Activated CD8-positive, alpha-beta memory T cell treated with anti-CD3 and anti-CD28 coated beads, Interleukin-2, amount 10 ng/mL, durations not matched to agents 7 days and 5 days (primary cell): Measurements from ENCODE around the gene ZBTB12. TPM values are rescaled to one million over a fixed set of nuclear protein-coding genes. Genes with fewer than 3 reads are reported as not detected.

Experiments used
- ATAC-seq: fragments of 150-1000 bp; cut with Tn5 transposase; one replicate; pipeline ENCODE4 v1.10.0; 2021; ENCODE audit warnings: moderate library complexity
- CTCF ChIA-PET: fragments of 350-600 bp; sonication (Branson Sonifier 250); formaldehyde crosslinking; loops from one replicate; lab custom pipeline; 2021; ENCODE audit warnings: antibody characterized with exemption; lab: Charles Lee
- DNase-seq: peaks from one replicate; pipeline ENCODE4 v3.0.0-alpha.2; 2020
- H3K27ac Mint-ChIP-seq: one replicate; pipeline ENCODE4 v1.8.0; 2021; ENCODE audit warnings: mild to moderate bottlenecking, mixed read lengths
- H3K27me3 Mint-ChIP-seq: one replicate; pipeline ENCODE4 v1.8.0; 2021; ENCODE audit warnings: mixed read lengths
- H3K36me3 Mint-ChIP-seq: one replicate; pipeline ENCODE4 v1.8.0; 2021; ENCODE audit warnings: mild to moderate bottlenecking, mixed read lengths
- H3K4me1 Mint-ChIP-seq: one replicate; pipeline ENCODE4 v1.8.0; 2021; ENCODE audit warnings: mixed read lengths
- H3K4me3 Mint-ChIP-seq: one replicate; pipeline ENCODE4 v1.8.0; 2021; ENCODE audit warnings: mild to moderate bottlenecking, moderate library complexity, mixed read lengths
- H3K9me3 Mint-ChIP-seq: one replicate; pipeline ENCODE4 v1.8.0; 2022; ENCODE audit warnings: low read depth, mixed read lengths
- total RNA-seq, 2 experiments: library from RNA; stranded (reverse); gene quantifications; one replicate each; pipeline ENCODE4 v1.2.3, GENCODE V29; 2021

The ZBTB12 gene
- total RNA-seq, 2 experiments from 2014 or later, result 1.5 to 3.3 TPM

DNA sequence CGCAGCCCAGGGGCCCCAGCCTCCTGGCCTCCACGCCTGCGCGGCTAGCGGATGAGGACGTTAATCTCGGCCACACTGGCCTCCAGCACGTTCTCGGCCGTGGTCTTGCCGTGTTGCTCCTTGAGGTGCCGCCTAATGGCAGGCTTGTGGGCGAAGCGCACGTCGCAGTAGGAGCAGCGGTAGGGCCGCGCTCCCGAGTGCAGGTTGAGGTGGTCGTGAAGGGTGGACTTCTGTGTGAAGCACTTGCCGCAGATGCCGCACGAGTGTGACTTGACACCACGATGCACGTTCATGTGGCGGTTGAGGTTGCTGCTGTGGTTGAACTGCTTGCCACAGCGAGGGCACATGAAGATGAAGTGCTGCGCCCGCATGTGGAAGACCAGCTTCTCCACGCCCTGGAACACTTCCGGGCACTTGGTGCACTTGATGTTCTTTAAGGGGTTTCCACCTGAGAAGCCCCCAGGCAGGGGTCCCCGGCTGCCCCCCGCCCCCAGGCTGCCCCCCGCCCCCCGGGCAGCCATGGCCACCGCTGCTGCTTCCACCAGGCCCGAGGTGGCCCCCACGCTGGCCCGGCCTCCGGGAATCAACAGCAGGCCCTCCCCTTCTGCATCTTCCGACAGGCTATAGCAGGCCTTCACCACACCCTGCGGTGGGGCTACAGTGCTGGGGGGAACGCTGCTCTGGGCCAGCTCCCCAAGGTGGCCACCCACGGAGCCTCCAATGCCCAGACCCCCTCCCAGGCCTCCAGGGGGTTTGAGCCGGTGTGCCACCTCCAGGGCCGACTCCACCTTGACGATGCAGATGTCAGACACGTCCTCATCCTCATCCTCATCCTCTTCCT is 1.8 kb downstream of the ZBTB12 start:
- CTCF ChIA-PET, result no interaction called here
- Mint-ChIP-seq H3K9me3 (no peaks in the 10 kb centered on the region), H3K27ac (no peak overlapping the region), H3K27me3 (peaks cover 14% of the 10 kb centered on the region), H3K4me3 (no peak overlapping the region), H3K36me3 (peaks cover 1% of the 10 kb centered on the region), H3K4me1 (peaks cover 47% of the 10 kb centered on the region)
- DNase-seq (peak; percentile 50), ATAC-seq (no peak)

GRCh38 chr6:31899215-31899614 is 2.7 kb downstream of the ZBTB12 start:
- H3K9me3 Mint-ChIP-seq, result no peaks in the 10 kb centered on the region
- CTCF ChIA-PET, result interaction anchor here (1.1 to 1.7 kb wide), 2 partner anchors 53 to 229 kb away, joined by 3 to 5 read pairs; partner anchors contain the start of gene ATF6B
- peaks cover 14% of the 10 kb centered on the region for H3K27me3 Mint-ChIP-seq
- peaks cover 4% of the 10 kb centered on the region for H3K36me3 Mint-ChIP-seq
- H3K4me3 Mint-ChIP-seq, result peak overlapping the region; percentile 45
- DNase-seq, result no peak
- H3K27ac Mint-ChIP-seq, result peak overlapping the region; percentile 54
- H3K4me1 Mint-ChIP-seq, result peaks cover 48% of the 10 kb centered on the region
- ATAC-seq, result no peak

DNA sequence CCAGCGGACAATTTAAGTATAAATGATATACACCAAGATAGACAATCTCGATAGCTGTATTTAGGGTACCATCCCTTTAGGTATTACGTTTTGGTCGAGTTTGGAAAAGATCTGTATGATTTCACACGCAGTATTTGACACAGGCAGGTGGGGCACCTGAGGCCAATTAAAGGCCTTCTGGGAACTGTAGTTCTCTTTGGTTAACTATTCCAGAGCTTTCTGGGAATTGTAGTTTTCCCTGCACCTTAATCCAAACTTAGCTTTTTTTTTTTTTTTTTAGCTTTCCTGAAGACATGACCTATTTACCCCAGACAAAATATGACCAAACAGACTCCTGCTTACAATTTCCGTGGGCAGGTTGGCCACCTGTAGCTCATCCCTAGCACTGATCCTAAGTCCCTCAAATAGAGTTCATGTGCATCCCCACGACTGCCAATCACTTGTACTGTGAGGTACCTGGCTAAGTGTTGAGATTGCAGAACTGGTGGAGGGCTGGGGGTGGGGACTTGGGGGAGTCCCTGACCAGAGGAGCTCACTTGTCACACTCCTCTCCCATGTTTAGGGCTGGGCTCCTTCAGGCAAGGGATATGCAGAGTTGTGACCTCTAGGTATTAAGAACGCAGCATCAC is 3.4 kb downstream of the ZBTB12 start:
- Mint-ChIP-seq H3K4me3 (peak overlapping the region; percentile 93), H3K36me3 (peaks cover 4% of the 10 kb centered on the region), H3K27ac (peak overlapping the region; percentile 95), H3K4me1 (peaks cover 51% of the 10 kb centered on the region), H3K9me3 (no peaks in the 10 kb centered on the region), H3K27me3 (peaks cover 9% of the 10 kb centered on the region)
- peak; percentile 24 for ATAC-seq
- DNase-seq, result peak; percentile 48
- CTCF ChIA-PET, result interaction anchor here (0.7 to 2.3 kb wide), 9 partner anchors 9 to 234 kb away, joined by 3 to 10 read pairs (median 4); partner anchors contain the start of genes ATF6B, GPANK1, NELFE and NEU1

DNA sequence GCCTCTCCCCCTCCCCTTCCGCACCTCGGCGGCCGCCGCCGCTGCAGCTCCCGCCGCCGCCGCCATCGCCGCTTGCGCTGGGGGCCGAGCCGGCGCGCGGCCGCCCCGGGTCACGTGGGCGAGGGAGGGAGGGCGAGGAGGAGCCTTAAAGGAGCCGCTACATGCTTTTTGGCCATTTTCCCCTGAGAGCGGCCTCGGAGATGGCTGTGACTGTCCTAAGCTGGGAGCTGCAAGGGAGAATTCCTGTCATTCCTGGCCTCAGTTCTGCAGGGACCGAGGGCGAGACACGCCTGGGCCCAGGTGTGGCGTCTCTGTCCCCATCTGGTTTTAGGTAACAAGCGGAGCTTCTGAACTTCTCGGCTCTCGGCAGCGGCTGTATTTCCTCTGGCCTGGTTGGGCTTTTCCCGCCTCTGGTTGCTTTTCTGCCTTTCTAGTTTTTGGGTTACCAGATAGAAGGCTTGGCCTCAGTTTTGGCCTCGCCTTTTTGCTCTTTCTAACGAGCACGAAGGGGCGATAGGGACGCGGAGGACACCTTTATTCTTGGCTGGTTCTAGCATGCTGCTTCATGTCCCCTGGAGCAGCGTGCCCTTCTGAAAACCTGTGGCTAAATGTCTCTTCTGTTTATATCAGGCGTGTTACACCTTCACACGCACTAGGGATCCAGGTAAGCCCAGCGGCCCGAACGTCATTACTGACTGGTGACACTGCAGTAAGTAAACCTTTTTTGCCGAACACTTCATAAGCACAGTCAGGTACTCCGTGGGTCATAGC is 4.1 kb downstream of the ZBTB12 start, which contains the start of gene EHMT2:
EHMT2 (minus strand) TSS at position 87 of the 771 bp plus-strand sequence; CDS start at position 66, 21 bp downstream.
- Mint-ChIP-seq H3K36me3 (peaks cover 4% of the 10 kb centered on the region), H3K27me3 (peaks cover 4% of the 10 kb centered on the region), H3K9me3 (no peaks in the 10 kb centered on the region), H3K4me3 (peak within 1 kb of the TSS; percentile 93), H3K27ac (peak within 1 kb of the TSS; percentile 95), H3K4me1 (peaks cover 51% of the 10 kb centered on the region)
- CTCF ChIA-PET, result interaction anchor here (0.9 to 2.3 kb wide), 9 partner anchors 8 to 233 kb away, joined by 3 to 10 read pairs (median 5); partner anchors contain the start of genes ATF6B, GPANK1, NELFE and NEU1
- peak; percentile 78 for ATAC-seq
- peak; percentile 91 for DNase-seq

- Mint-ChIP-seq H3K36me3 (peaks cover 4% of the 10 kb centered on the region), H3K9me3 (no peaks in the 10 kb centered on the region), H3K27me3 (no peaks in the 10 kb centered on the region), H3K27ac (peak overlapping the region; percentile 84), H3K4me3 (peak overlapping the region; percentile 75), H3K4me1 (peaks cover 48% of the 10 kb centered on the region)
- CTCF ChIA-PET, result interaction anchor here (0.6 to 2.3 kb wide), 9 partner anchors 8 to 235 kb away, joined by 3 to 10 read pairs (median 5); partner anchors contain the start of genes NELFE, NEU1 and SKIC2
- DNase-seq, result no peak
- ATAC-seq, result peak; percentile 12
Observed at GRCh38 chr6:31896856-31897611, 4.9 kb downstream of the ZBTB12 start.

- peaks cover 48% of the 10 kb centered on the region for H3K4me1 Mint-ChIP-seq
- H3K27ac Mint-ChIP-seq, result peak overlapping the region; percentile 84
- no peaks in the 10 kb centered on the region for H3K9me3 Mint-ChIP-seq
- H3K36me3 Mint-ChIP-seq, result peaks cover 4% of the 10 kb centered on the region
- DNase-seq, result no peak
- peak overlapping the region; percentile 75 for H3K4me3 Mint-ChIP-seq
- ATAC-seq, result no peak
- no peaks in the 10 kb centered on the region for H3K27me3 Mint-ChIP-seq
- CTCF ChIA-PET, result interaction anchor here (0.6 to 2.3 kb wide), 4 partner anchors 34 to 234 kb away, joined by 3 to 10 read pairs (median 4); partner anchors contain the start of genes NELFE, NEU1 and SKIC2
Observed at GRCh38 chr6:31896493-31896855, 5.4 kb downstream of the ZBTB12 start.

- peaks cover 18% of the 10 kb centered on the region for H3K36me3 Mint-ChIP-seq
- no peak overlapping the region for H3K4me3 Mint-ChIP-seq
- H3K9me3 Mint-ChIP-seq, result no peaks in the 10 kb centered on the region
- CTCF ChIA-PET, result interaction anchor here (1.0 kb wide), 1 partner anchor 24 kb away, joined by 3 read pairs; no protein-coding TSS in a partner anchor
- H3K27ac Mint-ChIP-seq, result no peak overlapping the region
- ATAC-seq, result no peak
- DNase-seq, result no peak
- peaks cover 21% of the 10 kb centered on the region for H3K4me1 Mint-ChIP-seq
- no peaks in the 10 kb centered on the region for H3K27me3 Mint-ChIP-seq
Observed at GRCh38 chr6:31892821-31893220, 9.1 kb downstream of the ZBTB12 start.

DNA sequence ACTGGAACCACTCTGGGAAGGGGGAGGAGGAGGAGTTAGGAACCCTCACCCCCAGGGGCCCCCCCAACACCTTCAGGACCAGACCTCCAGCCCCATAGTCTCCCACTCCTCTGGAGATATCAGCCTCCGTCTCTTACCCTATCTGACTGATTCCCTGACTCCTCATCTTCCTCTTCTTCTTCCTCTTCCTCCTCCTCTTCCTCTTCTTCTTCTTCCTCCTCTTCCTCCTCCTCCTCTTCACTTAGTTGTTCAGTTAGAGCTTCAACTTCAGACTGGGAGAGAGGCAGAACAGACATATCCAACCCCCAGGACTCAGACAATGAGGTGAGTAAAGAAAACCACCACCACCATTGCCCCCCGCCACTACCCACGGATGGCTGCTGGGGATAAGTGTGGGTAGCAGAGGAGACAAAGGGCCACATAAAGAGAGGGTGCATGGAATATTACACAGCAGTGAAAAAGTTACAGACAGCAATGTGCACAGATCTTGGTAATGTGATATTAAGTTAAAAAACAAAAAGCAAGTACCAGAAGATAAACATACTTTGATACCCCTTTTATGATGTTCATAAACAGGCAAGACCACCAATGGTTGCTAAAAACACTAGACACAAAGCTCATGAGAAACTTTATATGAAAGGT is 12.4 kb downstream of the ZBTB12 start:
- H3K36me3 Mint-ChIP-seq, result peaks cover 25% of the 10 kb centered on the region

GRCh38 chr6:31888276-31889258 is 13.3 kb downstream of the ZBTB12 start:
- CTCF ChIA-PET, result interaction anchor here (0.7 to 2.3 kb wide), 9 partner anchors 8 to 71 kb away, joined by 3 to 10 read pairs (median 5); partner anchors contain the start of genes EHMT2 and NEU1
- H3K27me3 Mint-ChIP-seq, result no peaks in the 10 kb centered on the region
- no peak overlapping the region for H3K4me3 Mint-ChIP-seq
- DNase-seq, result peak; percentile 65
- peaks cover 24% of the 10 kb centered on the region for H3K36me3 Mint-ChIP-seq
- no peaks in the 10 kb centered on the region for H3K9me3 Mint-ChIP-seq
- ATAC-seq, result peak; percentile 41
- peaks cover 7% of the 10 kb centered on the region for H3K4me1 Mint-ChIP-seq
- no peak overlapping the region for H3K27ac Mint-ChIP-seq

More for the DNA sequence above, 12.4 kb downstream of the ZBTB12 start:
- Mint-ChIP-seq H3K4me1 (peaks cover 9% of the 10 kb centered on the region), H3K27ac (no peak overlapping the region), H3K9me3 (no peaks in the 10 kb centered on the region), H3K27me3 (no peaks in the 10 kb centered on the region), H3K4me3 (no peak overlapping the region)
- CTCF ChIA-PET, result interaction anchor here (0.7 to 2.3 kb wide), 9 partner anchors 9 to 70 kb away, joined by 3 to 10 read pairs (median 5); partner anchors contain the start of gene EHMT2
- DNase-seq (no peak), ATAC-seq (no peak)

DNA sequence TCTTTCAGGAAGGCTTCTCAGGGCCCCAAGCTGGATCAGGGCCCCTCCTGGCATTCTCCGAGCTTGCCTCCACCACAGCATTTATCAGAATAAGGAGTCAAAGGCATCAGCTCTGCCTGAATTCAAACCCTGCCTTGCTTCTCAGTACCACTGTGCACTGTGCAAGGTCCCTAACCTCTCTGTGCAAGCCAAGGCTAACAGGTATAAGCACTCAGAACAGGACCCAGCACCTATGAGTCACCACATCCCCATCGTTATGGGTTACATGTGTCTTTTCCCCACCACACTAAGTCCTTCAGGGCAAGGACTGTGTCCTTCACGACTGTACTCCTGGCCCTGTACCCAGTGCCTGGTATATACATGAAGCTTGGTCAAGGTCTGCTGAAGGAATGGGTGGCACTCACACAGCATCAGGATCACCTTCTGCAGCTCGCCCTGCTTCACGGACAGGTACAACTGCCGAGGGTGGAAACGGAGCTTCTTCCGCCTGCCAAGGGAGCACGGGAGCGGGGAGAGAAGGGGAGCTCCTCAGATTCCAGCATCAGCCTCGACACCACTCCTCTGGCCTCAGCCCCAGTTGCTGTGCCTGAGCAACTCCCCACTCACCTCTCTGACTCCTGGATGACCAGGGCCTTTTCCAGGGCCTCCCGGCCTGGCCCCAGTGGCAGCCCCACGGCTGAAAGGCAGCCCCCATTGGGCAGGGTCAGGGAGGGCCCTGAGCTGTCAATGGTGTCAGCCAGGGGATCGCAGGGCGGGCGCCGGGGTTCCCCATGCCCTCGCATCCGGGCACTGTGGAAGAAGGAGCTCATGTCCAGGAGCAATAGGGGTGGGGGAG is 14.5 kb downstream of the ZBTB12 start:
- H3K27me3 Mint-ChIP-seq, result no peaks in the 10 kb centered on the region
- H3K9me3 Mint-ChIP-seq, result no peaks in the 10 kb centered on the region
- H3K4me1 Mint-ChIP-seq, result peaks cover 3% of the 10 kb centered on the region
- CTCF ChIA-PET, result interaction anchor here (0.6 to 2.1 kb wide), 3 partner anchors 13 to 60 kb away, joined by 3 to 8 read pairs (median 7); partner anchors contain the start of genes HSPA1B and NEU1
- H3K36me3 Mint-ChIP-seq, result peaks cover 24% of the 10 kb centered on the region
- DNase-seq (no peak), ATAC-seq (peak; percentile 18)
- no peak overlapping the region for H3K4me3 Mint-ChIP-seq
- H3K27ac Mint-ChIP-seq, result no peak overlapping the region
